ENCODE results near the gene LSP1. TPM values are rescaled to one million over a fixed set of nuclear protein-coding genes. Genes with fewer than 3 reads are reported as not detected.

Gene LSP1
- total RNA-seq, 1 donor from 2014 or later, result 22.9 TPM

DNA sequence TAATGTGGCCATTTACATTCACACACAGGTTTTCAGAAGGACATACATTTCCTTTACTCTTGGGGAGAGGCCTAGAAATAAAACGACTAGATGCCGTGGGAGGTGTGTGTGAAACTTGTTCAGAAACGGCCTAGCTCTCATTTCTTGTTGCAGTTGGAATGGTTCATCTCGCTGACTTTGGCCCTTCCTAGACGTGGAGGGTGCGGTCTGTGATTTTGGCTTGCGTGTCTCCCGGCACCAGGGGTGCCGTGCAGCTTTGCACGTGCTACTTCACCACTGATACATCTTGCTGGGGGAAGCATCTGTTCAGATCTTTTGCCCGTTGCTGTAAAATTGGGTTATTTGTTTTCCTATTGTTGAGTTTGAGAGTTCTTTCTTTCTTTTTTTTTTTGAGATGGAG, 41.9 kb downstream of the LSP1 start:
- ATAC-seq (no peak), DNase-seq (no peak)
- intact Hi-C loops (cut with micrococcal nuclease), result no loop called here

DNA sequence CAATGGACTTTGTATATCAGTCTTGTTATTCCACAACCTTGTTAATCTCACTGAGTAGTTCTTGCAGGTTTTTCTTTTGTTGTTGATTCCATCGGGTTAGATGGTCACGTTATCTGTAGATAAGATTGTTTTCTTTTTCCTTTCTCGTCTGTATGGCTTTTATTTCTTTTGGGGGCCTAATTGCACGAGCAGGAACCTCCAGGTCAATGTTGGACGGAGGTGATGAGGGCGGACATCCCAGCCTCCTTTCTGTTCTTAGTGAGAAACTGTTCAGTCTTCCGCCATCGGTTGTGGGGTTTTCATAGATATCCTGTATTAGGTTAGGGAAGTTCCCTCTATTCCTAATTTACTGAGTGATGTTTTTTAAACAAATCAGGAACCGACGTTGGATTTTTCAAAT, 43.6 kb downstream of the LSP1 start:
- no peak for DNase-seq
- ATAC-seq, result no peak
- intact Hi-C loops (cut with micrococcal nuclease), result no loop called here

- DNase-seq (no peak), ATAC-seq (no peak)
- intact Hi-C loops (cut with micrococcal nuclease), result no loop called here
These were observed 44.0 kb downstream of the LSP1 start for GRCh38 chr11:1896923-1897322.

- intact Hi-C loops (cut with micrococcal nuclease), result no loop called here
- ATAC-seq, result no peak
These were observed 46.2 kb downstream of the LSP1 start for GRCh38 chr11:1899090-1899489.

GRCh38 chr11:1899686-1900085, 46.8 kb downstream of the LSP1 start:
- ATAC-seq (no peak), DNase-seq (no peak)
- intact Hi-C loops (cut with micrococcal nuclease), result no loop called here

More at GRCh38 chr11:1899090-1899489, 46.2 kb downstream of the LSP1 start:
- DNase-seq, result no peak

- ATAC-seq (no peak), DNase-seq (no peak)
- intact Hi-C loops (cut with micrococcal nuclease), result no loop called here
These were observed 53.3 kb downstream of the LSP1 start for GRCh38 chr11:1906181-1906580.

- ATAC-seq (no peak), DNase-seq (no peak)
- intact Hi-C loops (cut with micrococcal nuclease), result no loop called here
These were observed 53.9 kb downstream of the LSP1 start for GRCh38 chr11:1906611-1907423.

- ATAC-seq, result peak; percentile 71
These were observed 55.7 kb downstream of the LSP1 start for GRCh38 chr11:1908618-1909017.

GRCh38 chr11:1909524-1909923, 56.6 kb downstream of the LSP1 start:
- DNase-seq (no peak), ATAC-seq (no peak)
- intact Hi-C loops (cut with micrococcal nuclease), result no loop called here

More at GRCh38 chr11:1908618-1909017, 55.7 kb downstream of the LSP1 start:
- intact Hi-C loops (cut with micrococcal nuclease), result no loop called here
- no peak for DNase-seq

DNA sequence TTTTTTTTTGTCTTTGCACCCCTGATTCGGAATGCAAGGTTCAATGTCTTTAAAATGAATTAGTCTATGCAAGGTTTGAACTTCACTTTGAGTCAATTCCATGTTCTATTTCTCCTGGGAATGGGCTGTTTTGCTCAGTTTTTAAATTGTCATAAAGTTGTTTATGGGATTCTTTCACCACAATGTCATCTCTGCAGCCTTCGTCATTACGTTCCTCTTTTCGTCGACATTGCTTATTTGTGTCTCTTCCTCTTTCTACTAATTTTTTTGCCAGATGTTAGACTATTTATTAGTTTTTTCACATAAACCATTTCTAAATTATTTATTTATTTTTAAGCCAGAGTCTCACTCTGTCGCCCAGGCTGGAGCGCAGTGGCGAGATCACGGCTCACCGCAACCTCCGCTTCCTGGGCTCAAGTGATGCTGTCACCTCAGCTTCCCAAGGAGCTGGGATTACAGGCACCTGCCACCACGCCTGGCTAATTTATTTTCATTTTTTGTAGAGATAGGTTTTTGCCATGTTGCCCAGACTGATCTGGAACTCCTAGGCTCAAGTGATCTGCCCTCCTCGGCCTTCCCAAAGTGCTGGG, 59.5 kb downstream of the LSP1 start:
- DNase-seq (no peak), ATAC-seq (no peak)
- intact Hi-C loops (cut with micrococcal nuclease), result no loop called here

DNA sequence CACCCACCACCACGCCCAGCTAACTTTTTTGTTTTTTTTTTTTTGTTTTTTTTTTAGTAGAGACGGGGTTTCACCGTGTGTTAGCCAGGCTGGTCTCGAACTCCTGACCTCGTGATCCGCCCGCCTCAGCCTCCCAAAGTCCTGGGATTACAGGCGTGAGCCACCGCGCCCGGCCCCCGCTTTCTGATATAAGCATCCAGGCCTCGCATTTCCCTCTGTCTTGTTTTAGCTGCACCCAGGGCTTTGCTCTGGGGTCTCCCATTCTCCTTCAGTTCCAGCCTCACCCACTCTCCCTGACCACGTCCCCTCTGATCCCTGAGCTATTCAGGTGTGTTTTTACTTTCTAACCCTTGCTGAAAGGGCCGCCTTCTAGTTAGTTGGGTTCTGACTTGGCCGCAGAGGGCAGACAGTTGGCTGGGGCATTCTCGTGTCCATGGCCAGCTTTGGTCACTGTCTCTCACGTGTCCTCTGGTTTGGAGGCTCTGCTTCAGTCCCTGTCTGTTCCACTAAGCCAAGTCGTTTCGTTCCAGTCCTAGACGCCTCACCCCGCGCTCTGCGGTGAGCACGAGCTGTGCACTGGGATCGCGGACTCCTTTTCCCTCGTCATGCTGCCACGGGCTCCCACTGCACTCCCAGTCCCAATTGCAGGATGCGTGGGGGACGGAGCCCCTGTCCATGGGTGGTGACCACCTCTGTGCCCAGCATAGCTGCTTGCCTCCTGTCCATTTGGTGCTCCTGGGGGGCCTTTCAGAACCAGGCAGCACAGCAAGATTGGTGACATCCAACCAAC, 60.6 kb downstream of the LSP1 start:
- intact Hi-C loops (cut with micrococcal nuclease), result no loop called here
- no peak for ATAC-seq
- no peak for DNase-seq

DNA sequence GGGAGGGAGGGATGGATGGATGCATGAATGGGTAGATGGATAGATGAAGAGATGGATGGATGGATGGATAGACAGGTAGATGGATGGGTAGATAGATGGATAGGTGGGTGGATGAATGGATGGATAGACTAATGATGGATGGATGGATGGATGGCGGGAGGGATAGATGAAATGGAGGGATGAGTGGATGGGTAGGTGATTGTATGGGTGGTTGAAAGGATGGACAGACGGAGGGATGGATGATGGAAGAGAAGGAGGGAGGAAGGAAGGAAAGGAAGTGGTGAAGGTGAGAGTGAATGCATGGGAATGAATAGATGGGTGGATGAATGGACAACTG, 62.9 kb downstream of the LSP1 start:
- intact Hi-C loops (cut with micrococcal nuclease), result no loop called here
- ATAC-seq (no peak), DNase-seq (no peak)

- intact Hi-C loops (cut with micrococcal nuclease), result no loop called here
- ATAC-seq (peak; percentile 3), DNase-seq (no peak)
These were observed 63.5 kb downstream of the LSP1 start for GRCh38 chr11:1916132-1916985.

- DNase-seq (peak; percentile 53), ATAC-seq (peak; percentile 58)
- intact Hi-C loops (cut with micrococcal nuclease), result no loop called here
These were observed 64.2 kb downstream of the LSP1 start for GRCh38 chr11:1916986-1917522.

DNA sequence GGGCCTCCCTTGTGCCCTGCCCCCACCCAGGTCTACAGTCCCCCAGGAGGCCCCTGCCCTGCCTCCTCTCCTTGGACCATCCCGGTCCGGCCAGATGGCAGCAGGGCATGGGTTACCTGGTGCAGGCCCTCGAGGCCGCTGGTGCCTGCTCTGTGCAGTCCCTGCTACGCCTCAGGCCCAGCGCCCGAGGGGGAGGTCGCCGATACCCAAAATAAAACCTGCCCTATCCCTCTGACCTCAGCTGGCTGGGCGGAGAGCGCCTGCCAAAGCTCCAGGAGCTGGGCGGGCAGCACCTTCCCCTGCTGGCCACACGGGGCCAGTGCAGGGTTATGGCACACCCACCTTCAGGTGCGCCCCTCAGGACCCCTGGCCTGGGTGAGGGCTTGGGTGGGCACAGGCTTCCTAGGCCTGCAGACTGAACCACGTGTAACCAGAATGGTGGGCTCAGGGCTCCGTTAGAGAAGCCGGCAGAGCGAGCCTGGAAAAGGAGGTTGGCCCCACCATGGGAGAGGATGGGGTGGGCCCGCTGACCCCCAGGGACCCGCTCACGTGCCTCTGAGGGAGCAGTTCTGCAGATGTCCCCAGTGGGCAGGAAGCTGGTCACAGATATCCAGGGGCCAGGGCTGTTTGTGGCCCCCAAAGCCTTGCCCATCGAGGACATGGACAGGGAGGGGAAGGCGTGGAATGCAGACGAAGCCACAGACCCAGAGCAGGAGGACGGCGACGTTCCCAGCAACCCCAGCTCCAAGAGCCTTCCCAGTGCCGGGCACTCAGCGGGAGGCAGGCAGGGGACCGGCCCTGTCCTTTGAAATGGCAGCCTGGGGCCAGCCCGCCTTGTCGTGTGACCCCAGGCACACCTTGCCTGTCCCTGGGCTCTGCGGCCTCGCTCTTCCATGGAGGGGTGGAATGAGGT, 64.9 kb downstream of the LSP1 start:
- DNase-seq (peak; percentile 80), ATAC-seq (peak; percentile 69)
- intact Hi-C loops (cut with micrococcal nuclease), result no loop called here

DNA sequence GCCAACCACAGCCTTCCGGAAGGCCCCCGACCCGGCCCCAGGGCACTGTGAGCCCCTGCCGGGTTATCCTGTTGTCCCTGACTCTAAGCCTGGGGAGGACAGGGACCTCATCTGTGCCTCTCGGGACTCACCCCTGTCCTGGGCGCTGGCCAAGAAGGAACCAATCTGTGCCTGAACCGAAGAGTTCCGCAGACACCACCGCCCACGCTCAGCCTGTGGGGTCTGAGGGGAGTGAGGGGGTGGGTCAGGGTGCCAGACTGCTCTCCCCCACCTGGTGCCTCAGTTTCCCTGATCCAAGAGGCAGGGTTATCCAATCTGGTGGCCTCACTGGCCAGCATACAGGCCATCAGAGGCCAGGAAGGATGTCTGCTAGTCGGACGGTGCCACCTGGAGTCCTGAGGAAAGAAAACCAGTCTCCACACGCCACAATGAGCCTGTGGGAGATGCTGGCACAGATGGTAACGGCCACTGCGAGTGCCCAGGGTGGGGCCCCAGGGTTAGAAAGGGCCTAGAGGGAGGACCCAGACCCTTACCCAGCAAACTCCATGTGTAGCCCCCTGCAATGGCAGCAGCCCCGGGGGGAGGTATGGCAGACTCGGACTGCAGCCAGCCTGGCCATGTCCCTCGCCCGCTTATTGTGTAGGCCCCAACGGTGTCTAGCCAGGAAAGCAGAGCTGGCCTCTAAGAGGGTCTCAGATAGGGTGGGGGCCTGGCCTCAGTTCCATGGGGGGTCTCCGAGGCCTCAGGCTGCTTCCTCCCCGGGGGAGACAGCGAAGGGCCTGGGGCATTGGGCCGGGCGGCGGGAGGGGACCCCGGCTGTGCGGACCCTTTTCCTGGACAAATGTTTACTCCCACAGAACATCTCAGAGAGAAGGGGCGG, 65.8 kb downstream of the LSP1 start:
- DNase-seq (no peak), ATAC-seq (no peak)
- intact Hi-C loops (cut with micrococcal nuclease), result no loop called here
